ENCODE data around the gene THRSP. TPM values are rescaled to one million over a fixed set of nuclear protein-coding genes. Genes with fewer than 3 reads are reported as not detected.
"Not testable (repeated sequence)": the region's sequence is repeated elsewhere in the genome, so short reads cannot be mapped to it uniquely, and the experiment has no call there.

The THRSP gene
- total RNA-seq, 1 donor from 2014 or later: not detected

- TF ChIP-seq CTCF (IDR thresholded peaks at IDR 0.05): no peak
- Histone ChIP-seq H3K36me3 (no peaks in the 10 kb centered on the region), H3K9me3 (no peaks in the 10 kb centered on the region), H3K4me3 (peak overlapping the region in 1 of 2 donors; percentile 39), H3K4me1 (peaks cover 2 to 12% of the 10 kb centered on the region in 2 donors), H3K27me3 (no peaks in the 10 kb centered on the region), H3K27ac (peak overlapping the region; percentile 81 to 84)
- intact Hi-C loops (cut with DNase I): loop anchor here (1.0 to 10.0 kb wide), 2 partner anchors 46 to 525 kb away; partner anchors contain the start of gene INTS4
- DNase-seq (ENCODE audit: low spot score in 2 of 2): peak in 1 of 2 donors; percentile 86
Measured at GRCh38 chr11:78039919-78040671, 23.6 kb upstream of the THRSP start.

GRCh38 chr11:78040691-78041379 is 22.8 kb upstream of the THRSP start:
- intact Hi-C loops (cut with DNase I): loop anchor here (1.0 to 10.0 kb wide), 2 partner anchors 47 to 524 kb away; partner anchors contain the start of gene INTS4
- H3K9me3 ChIP-seq: no peaks in the 10 kb centered on the region
- peaks cover 2 to 14% of the 10 kb centered on the region in 2 donors for H3K4me1 ChIP-seq
- H3K27me3 ChIP-seq: no peaks in the 10 kb centered on the region
- no peaks in the 10 kb centered on the region for H3K36me3 ChIP-seq
- H3K27ac ChIP-seq: peak overlapping the region; percentile 81 to 84
- peak in 1 of 2 donors; percentile 65 for DNase-seq (ENCODE audit: low spot score in 2 of 2)
- H3K4me3 ChIP-seq: no peak overlapping the region
- TF ChIP-seq CTCF (IDR thresholded peaks at IDR 0.05): no peak

GRCh38 chr11:78041380-78041719 is 22.3 kb upstream of the THRSP start:
- peaks cover 2 to 14% of the 10 kb centered on the region in 2 donors for H3K4me1 ChIP-seq
- H3K27ac ChIP-seq; H3K36me3 ChIP-seq; H3K9me3 ChIP-seq; H3K4me3 ChIP-seq; H3K27me3 ChIP-seq; DNase-seq (ENCODE audit: low spot score in 2 of 2): not testable (repeated sequence)
- intact Hi-C loops (cut with DNase I): loop anchor here (10.0 kb wide), 1 partner anchor 523 kb away; no protein-coding TSS in a partner anchor

GRCh38 chr11:78041843-78042440 is 21.7 kb upstream of the THRSP start:
- no peak overlapping the region for H3K4me3 ChIP-seq
- no peak overlapping the region for H3K27ac ChIP-seq
- intact Hi-C loops (cut with DNase I): loop anchor here (10.0 kb wide), 1 partner anchor 523 kb away; no protein-coding TSS in a partner anchor
- H3K27me3 ChIP-seq: no peaks in the 10 kb centered on the region
- no peaks in the 10 kb centered on the region for H3K9me3 ChIP-seq
- H3K4me1 ChIP-seq: peaks cover 2 to 14% of the 10 kb centered on the region in 2 donors
- H3K36me3 ChIP-seq: no peaks in the 10 kb centered on the region
- DNase-seq (ENCODE audit: low spot score in 2 of 2): no peak
- no peak for TF ChIP-seq CTCF (IDR thresholded peaks at IDR 0.05)

- no peak overlapping the region for H3K27ac ChIP-seq
- no peak for TF ChIP-seq CTCF (IDR thresholded peaks at IDR 0.05)
- H3K27me3 ChIP-seq: no peaks in the 10 kb centered on the region
- H3K4me1 ChIP-seq: peaks cover 2 to 10% of the 10 kb centered on the region in 2 donors
- H3K36me3 ChIP-seq: no peaks in the 10 kb centered on the region
- intact Hi-C loops (cut with DNase I): loop anchor here (10.0 kb wide), 1 partner anchor 520 kb away; no protein-coding TSS in a partner anchor
- no peaks in the 10 kb centered on the region for H3K9me3 ChIP-seq
- no peak for DNase-seq (ENCODE audit: low spot score in 2 of 2)
- no peak overlapping the region for H3K4me3 ChIP-seq
Measured at GRCh38 chr11:78044706-78045105, 19.0 kb upstream of the THRSP start.
